GM21381 (cell line): ENCODE data around the gene ORM2.
"Not testable (repeated sequence)": the region's sequence is repeated elsewhere in the genome, so short reads cannot be mapped to it uniquely, and the experiment has no call there.

Experiments
- ATAC-seq: cut with Tn5 transposase; IDR thresholded peaks from one replicate; pipeline ENCODE4 v1.9.1; 2021; ENCODE audit warnings: mild to moderate bottlenecking, moderate library complexity; ENCODE audit not compliant: unreplicated experiment

The ORM2 gene

GRCh38 chr9:114330636-114331035 lies 967 bp downstream of the ORM2 start:
- no peak for ATAC-seq

GRCh38 chr9:114331229-114332195 lies 1.8 kb downstream of the ORM2 start:
- ATAC-seq = not testable (repeated sequence)

- not testable (repeated sequence) for ATAC-seq
Observed at GRCh38 chr9:114332474-114333040, 2.9 kb downstream of the ORM2 start.

GRCh38 chr9:114333718-114334117 lies 4.0 kb downstream of the ORM2 start:
- ATAC-seq = not testable (repeated sequence)

- no peak for ATAC-seq
Observed at GRCh38 chr9:114334490-114334889, 4.8 kb downstream of the ORM2 start.

- no peak for ATAC-seq
Observed at GRCh38 chr9:114335745-114336144, 6.1 kb downstream of the ORM2 start.

- ATAC-seq = no peak
Observed at GRCh38 chr9:114336157-114336556, 6.5 kb downstream of the ORM2 start.

- ATAC-seq = no peak
Observed at GRCh38 chr9:114336699-114337395, 7.2 kb downstream of the ORM2 start.

- ATAC-seq = no peak
Observed at GRCh38 chr9:114338187-114338586, 8.5 kb downstream of the ORM2 start.

- ATAC-seq = peak; percentile 75
Observed at GRCh38 chr9:114339130-114339908, 9.7 kb downstream of the ORM2 start.

GRCh38 chr9:114341152-114341830 lies 11.6 kb downstream of the ORM2 start:
- no peak for ATAC-seq

- ATAC-seq = no peak
Observed at GRCh38 chr9:114341991-114342390, 12.3 kb downstream of the ORM2 start.

GRCh38 chr9:114342755-114343440 lies 13.2 kb downstream of the ORM2 start:
- no peak for ATAC-seq

GRCh38 chr9:114343471-114344187 lies 14.0 kb downstream of the ORM2 start:
- ATAC-seq = no peak

GRCh38 chr9:114344188-114344566 lies 14.5 kb downstream of the ORM2 start:
- ATAC-seq = no peak

- no peak for ATAC-seq
Observed at GRCh38 chr9:114344692-114345091, 15.0 kb downstream of the ORM2 start.

- no peak for ATAC-seq
Observed at GRCh38 chr9:114345493-114346065, 15.9 kb downstream of the ORM2 start.

- ATAC-seq = no peak
Observed at GRCh38 chr9:114346146-114346545, 16.5 kb downstream of the ORM2 start.

GRCh38 chr9:114347675-114348074 lies 18.0 kb downstream of the ORM2 start:
- ATAC-seq = no peak
